Chondrocyte (in vitro differentiated cells): Measurements from ENCODE around the gene LRRC1. TPM values are rescaled to one million over a fixed set of nuclear protein-coding genes. Genes with fewer than 3 reads are reported as not detected.
A peak's percentile ranks its signal among the peaks of the same experiment; 100 is the strongest.

Source experiments
- DNase-seq: peaks from one replicate; pipeline ENCODE4 v3.0.0; 2021; ENCODE audit warnings: mixed read lengths, low spot score
- H3K27ac Mint-ChIP-seq: one replicate; pipeline ENCODE4 v1.8.0; 2021; ENCODE audit warnings: mild to moderate bottlenecking, moderate library complexity, mixed read lengths; ENCODE audit not compliant: unreplicated experiment
- H3K27me3 Mint-ChIP-seq: 2 replicates; pipeline ENCODE4 v1.8.0; 2021; ENCODE audit warnings: low read depth, mixed read lengths
- H3K36me3 Mint-ChIP-seq: 2 replicates; pipeline ENCODE4 v1.8.0; 2021; ENCODE audit warnings: low read depth, mixed read lengths
- H3K4me1 Mint-ChIP-seq: 2 replicates; pipeline ENCODE4 v1.8.0; 2021; ENCODE audit warnings: low read depth, mild to moderate bottlenecking, mixed read lengths
- H3K4me3 Mint-ChIP-seq: one replicate; pipeline ENCODE4 v1.8.0; 2021; ENCODE audit warnings: mild to moderate bottlenecking, moderate library complexity, mixed read lengths; ENCODE audit not compliant: unreplicated experiment
- H3K9me3 Mint-ChIP-seq: 2 replicates; pipeline ENCODE4 v1.8.0; 2021; ENCODE audit warnings: low read depth, mixed read lengths
- CTCF ChIP-seq: fragments of 200-600 bp; sonication (generic); IDR thresholded peaks from 2 replicates; pipeline ENCODE4 v1.5.0; 2021; ENCODE audit warnings: antibody characterized with exemption, mild to moderate bottlenecking, moderate library complexity
- total RNA-seq: library from RNA; stranded (reverse); gene quantifications from 3 replicates; pipeline ENCODE4 v1.2.1, GENCODE V29; 2021

LRRC1 gene
- total RNA-seq, 1 donor from 2014 or later, result 10.4 TPM

- Mint-ChIP-seq H3K4me1 (peaks cover 32% of the 10 kb centered on the region), H3K27ac (no peak overlapping the region), H3K9me3 (no peaks in the 10 kb centered on the region), H3K36me3 (peaks cover 10% of the 10 kb centered on the region), H3K27me3 (no peaks in the 10 kb centered on the region), H3K4me3 (no peak overlapping the region)
- TF ChIP-seq CTCF, result no peak
- DNase-seq, result no peak
These were observed 126.1 kb downstream of the LRRC1 start for GRCh38 chr6:53920881-53921280.

GRCh38 chr6:53921639-53922038, 126.8 kb downstream of the LRRC1 start:
- DNase-seq, result no peak
- H3K27ac Mint-ChIP-seq, result no peak overlapping the region
- no peaks in the 10 kb centered on the region for H3K27me3 Mint-ChIP-seq
- H3K4me1 Mint-ChIP-seq, result peaks cover 36% of the 10 kb centered on the region
- TF ChIP-seq CTCF, result no peak
- H3K9me3 Mint-ChIP-seq, result no peaks in the 10 kb centered on the region
- peaks cover 8% of the 10 kb centered on the region for H3K36me3 Mint-ChIP-seq
- no peak overlapping the region for H3K4me3 Mint-ChIP-seq

GRCh38 chr6:53922539-53922981, 127.8 kb downstream of the LRRC1 start:
- Mint-ChIP-seq H3K4me1 (peaks cover 36% of the 10 kb centered on the region), H3K9me3 (no peaks in the 10 kb centered on the region), H3K27me3 (no peaks in the 10 kb centered on the region), H3K27ac (peak overlapping the region; percentile 91), H3K36me3 (peaks cover 8% of the 10 kb centered on the region), H3K4me3 (peak overlapping the region; percentile 55)
- TF ChIP-seq CTCF, result peak; percentile 38
- no peak for DNase-seq

GRCh38 chr6:53924277-53924676, 129.5 kb downstream of the LRRC1 start:
- no peak for TF ChIP-seq CTCF
- no peak overlapping the region for H3K27ac Mint-ChIP-seq
- H3K4me1 Mint-ChIP-seq, result peaks cover 34% of the 10 kb centered on the region
- no peak overlapping the region for H3K4me3 Mint-ChIP-seq
- no peak for DNase-seq
- H3K36me3 Mint-ChIP-seq, result peaks cover 8% of the 10 kb centered on the region
- H3K9me3 Mint-ChIP-seq, result no peaks in the 10 kb centered on the region
- no peaks in the 10 kb centered on the region for H3K27me3 Mint-ChIP-seq

GRCh38 chr6:53924821-53925422, 130.1 kb downstream of the LRRC1 start:
- no peaks in the 10 kb centered on the region for H3K27me3 Mint-ChIP-seq

More at GRCh38 chr6:53924821-53925422, 130.1 kb downstream of the LRRC1 start:
- Mint-ChIP-seq H3K4me3 (no peak overlapping the region), H3K36me3 (peaks cover 13% of the 10 kb centered on the region), H3K9me3 (no peaks in the 10 kb centered on the region), H3K27ac (no peak overlapping the region), H3K4me1 (peaks cover 34% of the 10 kb centered on the region)
- no peak for TF ChIP-seq CTCF
- no peak for DNase-seq
